Hematopoietic multipotent progenitor cell treated with erythropoietin and hydrocortisone succinate and interleukin-3 and kit ligand, for 15 days (in vitro differentiated cells): ENCODE measurements around the gene AXIN1.
A peak's percentile ranks its signal among the peaks of the same experiment; 100 is the strongest.
"Not testable (repeated sequence)": the region's sequence is repeated elsewhere in the genome, so short reads cannot be mapped to it uniquely, and the experiment has no call there.

Source experiments
- DNase-seq: peaks from one replicate; pipeline ENCODE4 v3.0.0-alpha.2; 2015; ENCODE audit warnings: low spot score

AXIN1 gene

GRCh38 chr16:369275-369865, 16.8 kb upstream of the AXIN1 start:
- no peak for DNase-seq

- DNase-seq: no peak
Observed at GRCh38 chr16:368388-369158, 16.1 kb upstream of the AXIN1 start.

- DNase-seq: no peak
Observed at GRCh38 chr16:367333-367903, 14.9 kb upstream of the AXIN1 start.

- DNase-seq: no peak
Observed at GRCh38 chr16:366476-366875, 14.0 kb upstream of the AXIN1 start.

- no peak for DNase-seq
Observed at GRCh38 chr16:364595-365491, 12.3 kb upstream of the AXIN1 start.

- no peak for DNase-seq
Observed at GRCh38 chr16:363766-364490, 11.4 kb upstream of the AXIN1 start.

GRCh38 chr16:363110-363765, 10.7 kb upstream of the AXIN1 start:
- no peak for DNase-seq

- DNase-seq: not testable (repeated sequence)
Observed at GRCh38 chr16:362702-362999, 10.1 kb upstream of the AXIN1 start.

- peak; percentile 78 for DNase-seq
Observed at GRCh38 chr16:361872-362701, 9.6 kb upstream of the AXIN1 start.

- no peak for DNase-seq
Observed at GRCh38 chr16:361341-361871, 8.9 kb upstream of the AXIN1 start.

GRCh38 chr16:360698-361336, 8.3 kb upstream of the AXIN1 start:
- DNase-seq: no peak

- DNase-seq: no peak
Observed at GRCh38 chr16:359871-360697, 7.6 kb upstream of the AXIN1 start.

GRCh38 chr16:359067-359763, 6.7 kb upstream of the AXIN1 start:
- DNase-seq: no peak

- DNase-seq: no peak
Observed at GRCh38 chr16:356741-357140, 4.2 kb upstream of the AXIN1 start.

GRCh38 chr16:354971-355461, 2.5 kb upstream of the AXIN1 start:
- no peak for DNase-seq

- DNase-seq: no peak
Observed at GRCh38 chr16:354291-354881, 1.9 kb upstream of the AXIN1 start.

GRCh38 chr16:353404-354290, 1.1 kb upstream of the AXIN1 start:
- no peak for DNase-seq
